ENCODE results near the gene FOXN3.

The FOXN3 gene

DNA sequence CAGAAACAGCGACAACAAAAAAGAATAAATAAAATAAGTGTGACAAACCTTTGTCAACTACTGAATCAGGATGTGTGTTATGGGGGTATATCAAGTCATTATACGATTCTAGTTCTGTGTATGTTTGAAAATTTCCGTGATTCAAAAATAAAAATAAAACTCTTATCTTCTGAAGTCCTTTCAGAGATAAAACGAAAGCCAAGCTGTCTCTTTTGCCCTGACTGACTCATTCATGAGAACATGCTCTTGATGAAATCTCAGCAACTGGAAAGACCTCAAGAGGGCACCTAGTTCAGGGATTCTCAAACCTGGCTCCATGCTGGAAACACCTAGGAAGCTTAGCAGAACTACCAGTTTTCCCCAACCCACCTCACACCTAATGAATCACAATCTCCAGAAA is 9.2 kb downstream of the FOXN3 start:
- no peak for DNase-seq

DNA sequence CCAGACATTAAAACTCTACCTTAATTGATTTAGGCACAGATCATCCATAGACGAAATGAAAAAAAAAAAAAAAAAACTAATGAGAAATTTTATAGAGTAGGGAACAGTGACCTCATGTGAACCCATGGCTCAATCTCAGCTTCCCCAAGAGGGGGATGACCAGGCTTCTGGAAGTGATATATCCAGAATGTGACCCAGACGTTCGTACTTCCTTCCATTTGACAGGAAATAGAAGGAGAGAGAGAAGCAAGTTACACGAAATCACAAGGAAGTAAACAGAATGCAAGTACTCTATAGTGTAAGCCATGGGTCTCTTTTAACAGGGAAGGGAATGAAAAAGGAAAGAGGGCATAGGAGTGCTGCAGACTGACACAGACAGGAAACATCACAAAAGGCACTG is 10.1 kb downstream of the FOXN3 start:
- no peak for DNase-seq

DNA sequence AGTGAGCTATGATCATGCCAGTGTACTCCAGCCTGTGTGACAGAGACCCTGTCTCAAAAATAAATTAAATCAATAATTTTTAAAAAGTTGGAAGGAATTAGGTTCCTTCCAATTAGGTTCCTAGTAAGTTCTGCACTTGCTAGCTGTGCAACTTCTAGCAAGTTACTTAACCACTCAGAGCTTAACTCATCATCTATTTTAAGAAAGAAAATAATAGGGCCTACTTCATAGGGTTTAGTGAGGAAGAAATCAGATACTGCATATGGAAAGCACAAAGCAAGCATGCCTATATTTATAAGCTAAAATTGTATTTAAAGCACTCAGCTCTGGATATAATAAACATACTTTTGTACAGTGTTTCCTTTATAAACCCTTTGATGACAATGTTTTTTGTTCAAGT is 10.7 kb downstream of the FOXN3 start:
- DNase-seq, result no peak

DNA sequence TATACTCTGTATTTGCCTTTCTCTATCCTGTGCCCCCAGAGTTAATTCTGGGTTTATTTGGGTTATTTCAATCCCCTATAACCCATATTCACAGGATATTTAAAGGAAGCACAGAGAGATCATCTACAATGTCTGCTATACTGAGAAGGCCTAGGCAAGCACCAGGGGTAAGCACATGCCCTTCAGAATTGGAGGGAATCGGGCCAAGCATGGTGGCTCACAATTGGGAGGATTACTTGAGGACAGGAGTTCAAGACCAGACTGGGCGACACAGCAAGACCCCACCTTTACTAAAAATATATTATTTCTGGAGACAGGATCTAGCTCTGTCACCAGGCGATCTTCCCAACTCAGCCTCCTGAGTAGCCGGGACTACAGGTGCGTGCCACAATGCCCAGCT is 11.3 kb downstream of the FOXN3 start:
- DNase-seq, result no peak

DNA sequence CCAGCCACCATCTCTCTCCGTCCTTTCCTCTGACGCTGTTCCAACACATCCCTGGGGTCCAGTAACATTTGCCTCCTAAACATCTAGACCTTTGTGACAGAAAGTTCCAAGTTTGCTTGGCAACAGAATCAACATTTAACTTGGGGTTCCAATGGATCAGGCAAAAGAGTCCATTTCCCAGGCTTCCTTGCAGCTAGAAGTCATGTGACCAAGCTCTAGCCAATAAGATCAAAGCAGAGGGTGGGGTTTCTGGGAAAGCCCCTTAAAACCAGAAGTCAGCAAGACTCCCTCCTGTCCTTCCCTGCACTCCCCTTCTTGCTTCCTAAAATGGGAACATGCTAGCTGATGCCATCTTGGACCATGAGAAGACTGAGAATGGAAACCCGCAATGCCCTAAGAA is 14.7 kb downstream of the FOXN3 start:
- no peak for DNase-seq

DNA sequence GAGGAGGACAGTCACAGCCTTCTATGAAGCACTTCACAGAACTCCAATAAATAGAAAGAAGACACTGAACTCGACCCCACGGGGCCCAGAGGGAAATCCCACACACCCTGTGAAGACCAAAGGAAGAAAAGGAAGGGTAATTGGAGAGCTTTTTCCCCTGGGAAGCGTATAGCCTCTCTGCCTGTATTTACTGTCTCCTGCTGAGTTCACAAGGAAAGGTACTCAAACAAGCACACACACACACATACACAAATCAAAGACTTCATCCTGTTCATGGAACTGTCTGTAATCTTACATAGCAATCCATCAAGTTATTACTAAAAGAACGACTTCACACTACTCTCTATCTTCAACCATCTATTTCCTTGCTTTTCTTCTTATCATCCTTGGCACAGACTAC is 15.3 kb downstream of the FOXN3 start:
- no peak for DNase-seq

DNA sequence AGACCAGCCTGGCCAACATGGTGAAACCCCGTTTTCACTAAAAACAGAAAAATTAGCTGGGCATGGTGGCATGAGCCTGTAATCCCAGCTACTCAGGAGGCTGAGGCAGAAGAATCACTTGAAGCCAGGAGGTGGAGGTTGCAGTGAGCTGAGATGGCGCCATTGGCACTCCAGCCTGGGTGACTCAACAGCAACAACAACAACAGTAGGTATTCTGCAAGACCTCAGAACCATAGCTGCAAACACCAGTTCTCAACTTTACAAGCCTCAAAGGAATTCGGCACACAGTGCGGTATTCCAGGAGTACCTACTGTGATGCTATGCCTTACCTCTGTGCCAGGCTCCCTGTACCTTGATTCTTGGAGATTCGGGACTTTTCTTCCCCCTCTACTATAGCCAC is 15.8 kb downstream of the FOXN3 start:
- no peak for DNase-seq

DNA sequence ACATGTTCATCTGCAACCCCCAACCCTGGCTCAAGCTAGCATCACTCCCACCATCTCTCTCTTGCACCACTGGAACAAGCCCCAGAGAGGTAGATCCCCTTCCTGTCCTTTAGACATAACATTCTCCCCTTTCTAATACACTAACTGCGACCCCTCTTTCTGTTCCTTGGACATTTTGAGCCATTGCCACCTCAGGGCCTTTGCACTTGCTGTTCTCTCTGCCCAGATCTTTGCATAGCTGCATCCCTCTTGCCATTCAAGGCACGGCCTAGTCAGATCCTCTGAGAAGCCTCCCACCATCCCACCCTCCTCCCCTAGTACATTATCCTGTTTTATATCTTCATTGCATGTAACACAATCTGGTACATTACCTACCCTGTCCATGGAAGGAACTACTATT is 16.5 kb downstream of the FOXN3 start:
- DNase-seq, result no peak

DNA sequence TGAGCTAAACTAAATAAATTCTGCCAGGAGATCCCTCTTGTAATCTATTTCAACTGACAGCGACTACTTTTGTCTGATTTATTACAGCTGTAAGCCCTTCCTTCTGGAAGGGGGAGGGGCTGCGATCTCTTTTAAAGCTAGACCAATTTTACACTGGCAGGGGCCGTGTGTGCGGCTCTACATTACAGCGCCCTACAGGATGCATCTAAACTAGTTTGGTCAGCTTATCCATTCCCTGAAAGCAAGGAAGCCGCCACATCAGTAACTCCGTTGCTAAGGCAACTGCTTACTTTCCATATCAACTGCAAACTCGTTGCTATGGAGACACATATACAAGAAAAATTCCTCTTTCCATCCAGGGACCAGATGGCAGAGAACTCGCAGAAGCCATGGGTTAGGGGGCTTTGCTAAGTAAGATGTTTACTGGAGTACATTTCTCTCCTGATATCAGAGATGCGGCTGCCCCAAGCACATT is 17.4 kb downstream of the FOXN3 start:
- no peak for DNase-seq

DNA sequence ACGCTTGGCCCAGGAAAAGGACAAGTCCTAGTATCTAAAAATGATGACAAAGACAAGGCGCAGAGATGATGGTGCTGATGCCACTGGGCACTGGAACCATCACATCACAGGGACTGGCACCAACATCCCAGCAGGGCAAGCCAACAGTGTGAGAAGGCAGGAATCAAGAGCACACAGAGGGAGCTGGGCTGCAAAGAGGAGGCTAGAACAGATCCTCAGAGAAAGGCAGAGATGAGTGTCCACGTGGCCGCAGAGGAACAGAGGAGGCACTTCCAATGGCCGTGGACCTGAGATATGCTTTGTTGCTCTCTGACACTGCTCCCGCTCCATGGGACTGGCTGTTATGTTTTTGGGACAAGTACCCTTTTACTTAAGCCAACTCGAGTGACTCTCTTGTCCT is 17.9 kb downstream of the FOXN3 start:
- no peak for DNase-seq

DNA sequence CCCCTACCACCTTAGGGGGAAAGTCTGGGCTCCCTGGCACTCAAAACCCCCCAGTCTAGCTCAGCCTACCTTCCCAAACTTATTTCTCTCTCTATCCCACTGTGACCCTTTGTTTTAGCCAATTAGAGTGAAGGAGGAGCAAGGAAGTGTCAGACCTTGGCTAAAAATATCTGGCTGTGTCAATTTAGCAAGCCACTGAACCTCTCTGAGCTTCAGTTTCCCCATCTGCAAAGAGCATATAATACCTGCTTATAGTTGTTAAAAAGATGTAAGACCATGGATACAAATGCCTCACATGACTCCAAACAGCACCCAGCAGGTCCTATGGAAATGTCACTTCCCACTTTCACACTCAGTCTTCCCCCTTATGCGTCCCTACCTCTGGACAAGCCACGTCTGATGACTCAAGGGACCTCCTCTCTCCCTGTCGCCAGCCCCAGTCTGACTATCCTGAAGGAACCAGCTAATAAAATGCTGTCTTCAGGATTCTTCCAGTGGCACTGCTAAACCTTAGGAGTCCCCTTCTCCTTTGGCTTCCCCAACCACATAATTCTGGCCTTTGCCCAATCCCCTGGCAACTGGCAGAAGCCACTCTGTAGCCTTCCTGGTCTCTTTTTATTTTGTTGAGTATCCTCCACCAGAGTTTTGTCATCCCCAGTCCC is 19.3 kb downstream of the FOXN3 start:
- no peak for DNase-seq

DNA sequence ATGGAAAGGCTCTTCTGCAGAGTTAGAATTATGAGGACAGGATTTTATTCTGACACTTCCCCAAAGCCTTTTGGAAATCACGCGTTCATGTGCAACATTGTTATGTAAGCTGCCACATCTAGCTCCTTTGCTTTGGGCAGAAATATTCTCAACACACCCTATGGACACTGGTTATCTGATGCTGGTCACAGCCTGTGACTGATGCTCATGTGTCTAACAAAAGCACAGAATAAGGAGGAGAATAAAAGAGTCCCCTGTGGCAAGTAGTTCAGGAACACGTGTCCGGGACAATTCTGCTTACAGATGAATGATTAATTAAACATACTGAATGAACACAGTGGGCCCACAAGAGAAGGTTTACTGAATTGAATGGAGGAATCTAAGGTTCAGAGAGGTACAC is 22.1 kb downstream of the FOXN3 start:
- DNase-seq, result no peak

DNA sequence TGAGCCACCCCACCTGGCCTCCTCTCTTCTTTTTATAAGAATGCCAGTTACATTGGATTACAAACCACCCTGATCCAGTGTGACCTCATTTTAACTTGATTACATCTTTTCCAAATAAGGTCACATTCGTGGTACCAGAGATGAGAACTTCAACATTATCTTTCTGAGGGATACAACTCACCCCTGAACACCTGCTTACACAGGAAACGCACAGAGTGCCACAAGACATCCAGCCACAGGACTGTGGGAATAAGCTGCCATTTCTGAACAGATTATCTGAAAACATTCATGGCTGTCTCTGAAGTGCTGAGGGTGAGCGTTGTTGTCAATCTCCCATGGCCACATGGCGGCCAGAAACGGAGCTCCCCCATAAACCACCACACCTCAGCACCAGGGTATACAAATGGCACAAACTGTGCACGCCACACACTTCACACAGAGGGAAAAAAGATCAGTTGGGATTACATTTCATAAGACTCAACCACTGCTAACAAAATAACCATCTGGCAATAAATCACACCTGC is 23.7 kb downstream of the FOXN3 start:
- no peak for DNase-seq

DNA sequence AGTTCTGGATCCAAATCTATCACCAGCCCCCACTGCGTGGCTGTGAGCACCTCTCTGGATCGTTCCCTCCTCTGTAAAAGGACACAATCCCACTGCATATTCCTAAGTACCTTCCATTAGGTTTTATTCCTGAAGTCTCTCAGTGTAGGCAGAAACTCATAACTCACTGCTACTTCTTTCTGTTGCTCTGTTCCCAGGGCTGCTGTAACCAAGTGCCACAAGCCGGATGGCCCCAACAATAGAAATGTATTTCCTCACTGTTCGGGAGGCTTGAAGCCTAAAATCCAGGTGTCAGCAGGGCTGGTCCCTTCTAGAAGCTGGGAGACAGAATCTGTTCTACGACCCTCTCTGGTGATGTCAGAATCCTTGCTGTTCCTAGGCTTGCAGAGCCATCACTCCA is 24.9 kb downstream of the FOXN3 start:
- no peak for DNase-seq

DNA sequence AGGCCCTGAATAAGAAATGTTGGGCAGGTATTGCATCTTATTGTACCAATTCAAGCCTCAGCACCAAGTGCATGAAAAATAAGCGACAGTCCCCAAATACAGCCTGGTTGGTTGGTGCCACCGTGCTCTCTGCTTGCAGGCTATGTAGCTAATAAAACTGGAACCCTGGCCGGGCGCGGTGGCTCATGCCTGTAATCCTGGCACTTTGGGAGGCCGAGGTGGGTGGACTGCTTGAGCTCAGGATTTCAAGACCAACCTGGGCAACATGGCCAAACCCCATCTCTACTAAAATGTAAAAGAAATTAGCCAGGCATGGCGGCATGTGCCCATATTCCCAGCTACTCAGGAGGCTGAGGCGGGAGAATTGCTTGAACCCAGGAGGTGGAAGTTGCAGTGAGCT is 25.5 kb downstream of the FOXN3 start:
- no peak for DNase-seq

DNA sequence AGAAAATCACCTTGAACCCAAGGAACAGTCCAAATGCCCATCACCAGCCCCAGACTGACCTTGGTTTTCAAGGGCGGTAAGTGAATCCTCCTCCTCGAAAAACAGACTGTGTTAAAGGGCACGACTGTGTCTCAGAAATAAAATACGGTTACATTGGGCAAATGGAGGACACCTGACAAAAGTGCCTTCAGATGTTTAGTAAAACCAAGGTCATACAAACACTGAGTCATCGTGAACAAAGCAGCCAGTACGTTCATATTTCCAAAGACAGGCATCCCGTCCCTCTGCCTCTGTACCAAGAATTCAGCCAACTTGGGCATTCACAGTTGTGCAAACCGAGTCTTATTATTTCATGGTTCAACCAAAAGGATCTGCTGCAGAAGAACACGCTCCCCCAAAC is 25.9 kb downstream of the FOXN3 start:
- DNase-seq, result no peak

DNA sequence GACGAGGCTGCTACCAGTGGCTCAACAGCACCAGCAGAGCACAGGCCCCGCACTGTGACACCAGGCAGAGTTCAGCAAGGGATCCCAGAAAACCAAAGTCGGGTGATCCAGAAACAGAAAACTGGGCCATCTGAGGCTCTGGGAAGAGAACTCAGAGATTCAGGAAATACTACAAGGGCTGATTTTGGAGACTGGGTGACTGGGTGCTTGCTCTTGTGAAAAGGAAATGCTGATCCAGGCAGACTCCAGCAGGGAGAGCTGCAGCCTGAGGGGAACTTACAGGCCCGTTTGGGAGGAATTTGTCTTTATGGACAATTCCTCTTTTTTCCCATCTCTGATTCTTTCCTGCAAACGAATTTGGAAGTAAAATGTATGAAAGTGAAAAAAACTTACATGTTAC is 28.2 kb downstream of the FOXN3 start:
- no peak for DNase-seq

DNA sequence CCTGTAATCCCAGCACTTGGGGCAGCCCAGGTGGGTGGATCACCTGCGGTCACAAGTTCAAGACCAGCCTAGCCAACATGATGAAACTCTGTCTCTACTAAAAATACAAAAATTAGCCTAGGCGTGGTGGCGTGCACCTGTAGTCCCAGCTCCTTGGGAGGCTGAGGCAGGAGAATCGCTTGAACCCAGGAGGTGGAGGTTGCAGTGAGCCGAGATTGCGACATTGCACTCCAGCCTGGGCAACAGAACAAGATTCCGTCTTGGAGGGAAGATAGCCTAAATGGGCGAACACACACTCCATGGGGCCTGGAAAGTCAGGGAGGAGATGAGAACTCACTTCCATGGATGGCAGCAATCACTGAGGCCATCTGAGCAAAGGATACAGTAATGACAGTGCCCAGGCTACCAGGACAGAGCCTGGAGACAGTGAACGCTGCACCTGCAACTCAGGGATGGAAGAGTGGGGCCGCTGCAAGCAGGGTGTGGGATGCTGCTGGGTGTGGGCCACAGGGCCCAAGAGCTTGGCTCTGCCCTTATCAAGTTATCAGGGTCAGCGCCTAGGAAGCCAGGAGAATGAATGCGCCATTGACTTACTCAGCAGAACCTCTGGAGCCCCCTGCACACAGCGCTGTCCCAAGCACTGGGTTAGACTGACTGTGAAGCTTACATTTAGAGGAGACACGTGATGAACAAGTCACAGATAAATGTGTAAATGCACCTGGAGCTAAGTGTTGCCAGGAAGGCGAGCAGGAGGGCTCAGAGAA is 28.9 kb downstream of the FOXN3 start:
- no peak for DNase-seq

DNA sequence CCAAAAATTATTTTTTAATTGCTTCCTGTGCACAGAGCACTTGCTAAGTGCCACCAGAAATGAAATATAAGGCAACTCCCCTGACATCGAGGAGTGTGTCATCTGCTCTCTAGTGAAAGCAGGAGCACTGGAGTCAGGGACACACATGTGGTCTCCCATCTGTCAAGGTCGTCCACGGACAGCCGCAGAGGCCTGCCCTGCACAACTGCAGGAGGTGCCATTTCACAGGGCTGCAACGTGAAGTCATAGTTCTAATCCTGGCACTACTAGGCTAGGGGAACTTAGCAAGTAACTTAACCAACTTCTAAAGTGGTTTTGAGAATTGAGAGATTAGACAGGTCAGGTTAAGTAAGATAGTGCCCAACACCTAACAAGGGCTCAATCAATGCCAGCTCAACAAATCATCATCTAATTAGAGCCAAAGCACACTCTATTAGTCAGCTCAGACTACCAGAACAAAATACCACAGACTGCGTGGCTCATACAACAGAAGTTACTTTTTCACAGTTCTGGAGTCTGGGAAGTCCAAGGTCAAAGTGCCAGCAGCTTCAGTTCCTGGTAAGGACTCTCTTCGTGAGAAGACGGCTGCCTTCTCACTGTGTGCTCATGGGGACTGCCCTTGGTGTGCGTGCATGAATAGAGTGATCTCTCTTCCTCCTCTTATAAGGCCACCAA is 30.7 kb downstream of the FOXN3 start:
- no peak for DNase-seq

DNA sequence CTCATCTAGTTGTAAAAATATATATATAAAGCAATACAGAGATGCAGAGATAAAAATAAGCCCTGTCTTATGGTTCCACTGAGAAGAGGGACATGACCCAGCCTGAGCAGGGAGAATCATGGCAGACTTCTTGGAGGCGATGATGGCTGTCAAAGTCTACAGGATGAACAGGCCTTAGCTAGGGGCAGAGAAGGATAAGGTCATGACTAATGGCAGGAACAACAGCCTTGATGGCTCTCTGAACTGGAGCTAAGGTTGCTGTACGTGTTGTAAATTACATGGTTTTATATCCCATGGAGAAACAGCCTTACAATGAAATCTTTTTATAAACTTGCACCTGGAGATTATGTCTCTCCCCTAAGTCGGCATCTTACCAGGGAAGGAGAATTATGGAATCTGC is 32.4 kb downstream of the FOXN3 start:
- DNase-seq, result no peak

DNA sequence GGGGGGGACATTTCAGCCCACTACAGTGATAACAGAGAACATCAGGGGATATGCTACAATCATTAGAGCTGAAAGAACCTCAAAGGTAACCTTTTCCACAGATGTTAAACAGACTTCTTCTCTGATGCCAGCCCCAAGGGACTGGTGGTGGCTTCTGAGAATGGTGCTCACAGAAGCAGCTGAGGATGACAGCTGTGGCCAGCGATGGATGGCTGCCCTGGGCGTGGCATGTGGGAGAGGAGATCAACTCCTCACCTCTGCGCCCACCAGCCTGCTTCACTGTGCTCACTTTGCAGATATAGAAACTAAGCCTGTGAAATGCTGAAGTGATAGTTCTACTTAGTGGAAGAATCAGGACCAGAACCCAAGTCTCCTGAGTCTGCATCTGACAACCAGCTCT is 33.0 kb downstream of the FOXN3 start:
- DNase-seq, result no peak

DNA sequence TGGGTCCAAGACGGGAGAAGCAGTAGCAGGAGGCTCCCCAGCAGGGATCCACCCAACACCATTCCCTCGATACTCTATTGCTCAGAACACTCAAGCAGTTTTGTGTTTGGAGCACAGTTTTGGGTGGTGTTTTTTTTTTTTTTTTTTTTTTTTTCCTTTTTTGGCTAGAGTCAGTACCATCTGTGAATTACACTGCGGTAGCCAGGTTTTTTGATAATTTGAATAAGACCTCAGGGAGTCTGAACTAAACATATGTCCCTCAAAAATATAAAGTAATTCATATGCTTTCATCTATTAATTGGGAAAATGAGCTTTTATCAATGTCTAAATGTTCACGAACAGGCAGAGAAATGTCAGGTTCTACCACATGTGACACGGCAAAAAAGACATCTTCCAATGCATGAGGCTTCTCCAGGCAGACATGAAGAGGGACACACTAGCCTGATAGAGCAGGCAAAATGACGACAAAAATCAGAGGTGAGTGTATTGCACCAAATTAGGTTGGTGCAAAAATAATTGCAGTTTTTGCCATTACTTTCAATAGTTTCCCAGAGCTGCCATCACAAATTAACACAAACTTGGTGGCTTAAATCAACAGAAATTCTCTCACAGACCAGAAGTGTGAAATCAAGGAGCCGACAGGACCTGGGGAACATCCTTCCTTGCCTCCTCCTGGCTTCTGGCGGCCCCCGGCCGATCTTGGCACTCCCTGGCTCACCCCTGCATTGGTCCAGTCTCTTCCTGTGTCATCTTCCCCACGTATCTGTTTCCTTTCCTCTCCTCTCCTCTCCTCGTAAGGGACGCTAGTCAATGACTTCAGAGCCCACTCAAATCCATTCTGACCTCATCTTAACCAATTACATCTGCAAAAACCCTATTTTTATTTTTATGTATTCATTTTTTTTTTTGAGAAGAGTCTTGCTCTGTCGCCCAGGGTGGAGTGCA is 33.9 kb downstream of the FOXN3 start:
- no peak for DNase-seq

DNA sequence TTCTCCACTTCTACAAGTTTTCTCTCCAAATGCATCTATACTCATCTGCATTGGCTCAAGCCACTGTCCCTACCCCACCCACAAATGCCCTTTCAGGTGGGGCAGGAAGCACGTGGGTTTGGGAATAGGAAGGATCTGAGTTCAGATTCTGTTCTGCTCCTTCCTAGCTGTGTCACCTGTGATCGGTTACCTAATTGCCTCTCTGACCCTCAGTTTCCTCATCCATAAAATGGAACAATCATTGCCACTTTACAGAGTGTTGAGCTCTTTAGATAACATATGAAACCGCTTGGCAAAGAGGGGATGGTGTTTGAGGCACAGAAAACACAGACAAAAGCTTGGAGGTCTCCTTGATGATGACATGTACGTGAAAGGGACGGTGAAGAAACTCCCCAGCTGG is 34.5 kb downstream of the FOXN3 start:
- no peak for DNase-seq
